Measurements from ENCODE around the gene PCNX4. TPM values are rescaled to one million over a fixed set of nuclear protein-coding genes. Genes with fewer than 3 reads are reported as not detected.

Gene PCNX4
- total RNA-seq, 2 experiments from 2014 or later = 49.1 to 54.4 TPM

DNA sequence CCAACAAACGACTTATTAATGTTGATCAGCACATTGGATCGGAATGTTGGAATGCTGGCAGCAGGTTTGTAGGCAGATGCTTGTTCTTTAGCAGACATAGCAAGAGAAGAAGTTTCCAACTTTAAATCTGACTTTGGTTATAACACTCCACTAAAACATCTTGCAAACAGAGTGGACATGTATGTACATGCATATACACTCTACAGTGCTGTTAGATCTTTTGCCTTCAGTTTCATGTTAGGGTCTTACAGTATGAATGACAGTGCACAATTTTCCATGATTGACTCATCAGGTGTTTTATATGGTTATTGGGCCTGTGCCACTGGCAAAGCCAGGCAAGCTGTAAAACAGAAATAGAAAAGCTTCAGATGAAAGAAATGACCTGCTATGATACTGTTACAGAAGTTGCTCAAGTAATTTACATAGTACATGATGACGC is 87.7 kb downstream of the PCNX4 start:
- ChIA-PET CTCF (ENCODE audit: unreplicated experiment) (no interaction called here), POLR2A (interaction anchor here (0.8 kb wide), 1 partner anchor 238 kb away, joined by 3 read pairs; no protein-coding TSS in a partner anchor)

DNA sequence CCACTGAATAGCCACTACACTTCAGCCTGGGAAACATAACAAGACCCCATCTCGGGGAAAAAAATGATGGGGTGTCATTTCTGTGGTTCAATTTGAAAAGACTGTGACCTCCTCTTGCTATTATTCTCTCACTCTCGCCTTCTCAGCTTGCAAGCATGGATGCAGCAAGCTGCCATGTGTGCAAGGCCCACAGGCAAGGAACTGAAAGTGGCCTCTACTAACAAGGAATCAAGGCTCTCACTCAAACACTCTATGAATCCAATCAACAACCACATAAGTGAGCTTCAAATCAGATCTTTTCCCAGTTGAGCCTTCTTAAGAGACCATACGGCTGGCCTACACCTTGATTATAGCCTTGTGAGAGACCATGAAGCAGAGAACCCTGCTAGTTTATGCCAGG is 91.4 kb downstream of the PCNX4 start:
- H3K9me2 ChIP-seq (ENCODE audit: insufficient read depth, low read length) = no peaks in the 10 kb centered on the region
- no peaks in the 10 kb centered on the region for H3K36me3 ChIP-seq (ENCODE audit: insufficient read depth, low read length)
- POLR2A ChIA-PET = interaction anchor here (0.6 to 6.5 kb wide), 19 partner anchors 11 to 381 kb away, joined by 3 to 44 read pairs (median 4); partner anchors contain the start of genes DHRS7 and PCNX4
- CTCF ChIA-PET (ENCODE audit: unreplicated experiment) = interaction anchor here (0.6 to 2.4 kb wide), 4 partner anchors 18 to 383 kb away, joined by 3 to 13 read pairs (median 3); partner anchors contain the start of gene DHRS7
- no peaks in the 10 kb centered on the region for H3K79me2 ChIP-seq (ENCODE audit: insufficient read depth, low read depth, low read length)
- peaks cover 31% of the 10 kb centered on the region for H3K4me1 ChIP-seq (ENCODE audit: insufficient read depth, low read length, poor library complexity, severe bottlenecking)
- intact Hi-C loops (cut with micrococcal nuclease; ENCODE audit: unreplicated experiment) = loop anchor here (2.0 to 10.0 kb wide), 3 partner anchors 241 to 698 kb away; partner anchors contain the start of genes JKAMP and L3HYPDH
- no peak overlapping the region for H3K27ac ChIP-seq (ENCODE audit: low read depth, low read length, poor library complexity, severe bottlenecking)
- peak; percentile 39 for DNase-seq (ENCODE audit: low spot score)
- peaks cover 15% of the 10 kb centered on the region; the same call in 1 of the 2 replicates for H3K9me3 ChIP-seq (ENCODE audit: low read length)
- BruUV-seq (replicated peaks) = no TSS peak
- H3K4me2 ChIP-seq (ENCODE audit: low read length) = peak overlapping the region; percentile 82
- TF ChIP-seq, protein P1, sequence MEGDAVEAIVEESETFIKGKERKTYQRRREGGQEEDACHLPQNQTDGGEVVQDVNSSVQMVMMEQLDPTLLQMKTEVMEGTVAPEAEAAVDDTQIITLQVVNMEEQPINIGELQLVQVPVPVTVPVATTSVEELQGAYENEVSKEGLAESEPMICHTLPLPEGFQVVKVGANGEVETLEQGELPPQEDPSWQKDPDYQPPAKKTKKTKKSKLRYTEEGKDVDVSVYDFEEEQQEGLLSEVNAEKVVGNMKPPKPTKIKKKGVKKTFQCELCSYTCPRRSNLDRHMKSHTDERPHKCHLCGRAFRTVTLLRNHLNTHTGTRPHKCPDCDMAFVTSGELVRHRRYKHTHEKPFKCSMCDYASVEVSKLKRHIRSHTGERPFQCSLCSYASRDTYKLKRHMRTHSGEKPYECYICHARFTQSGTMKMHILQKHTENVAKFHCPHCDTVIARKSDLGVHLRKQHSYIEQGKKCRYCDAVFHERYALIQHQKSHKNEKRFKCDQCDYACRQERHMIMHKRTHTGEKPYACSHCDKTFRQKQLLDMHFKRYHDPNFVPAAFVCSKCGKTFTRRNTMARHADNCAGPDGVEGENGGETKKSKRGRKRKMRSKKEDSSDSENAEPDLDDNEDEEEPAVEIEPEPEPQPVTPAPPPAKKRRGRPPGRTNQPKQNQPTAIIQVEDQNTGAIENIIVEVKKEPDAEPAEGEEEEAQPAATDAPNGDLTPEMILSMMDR (conservative IDR thresholded peaks at IDR 0.05; ENCODE audit: low read length) = no peak
- TF ChIP-seq EZH2phosphoT487 (IDR thresholded peaks at IDR 0.05; ENCODE audit: borderline replicate concordance, low read depth, low read length) = no peak
- H2AFZ ChIP-seq (ENCODE audit: low read length) = peak overlapping the region; percentile 99
- no peak overlapping the region for H3K4me3 ChIP-seq (ENCODE audit: low read depth, low read length, poor library complexity, severe bottlenecking)
- H4K20me1 ChIP-seq (ENCODE audit: insufficient read depth, low read length) = no peaks in the 10 kb centered on the region

More for the DNA sequence above, 87.7 kb downstream of the PCNX4 start:
- Histone ChIP-seq H3K4me1 (ENCODE audit: insufficient read depth, low read length, poor library complexity, severe bottlenecking) (peaks cover 15% of the 10 kb centered on the region), H3K9me2 (ENCODE audit: insufficient read depth, low read length) (no peaks in the 10 kb centered on the region), H3K4me2 (ENCODE audit: low read length) (no peak overlapping the region), H3K79me2 (ENCODE audit: insufficient read depth, low read depth, low read length) (no peaks in the 10 kb centered on the region), H2AFZ (ENCODE audit: low read length) (no peak overlapping the region), H4K20me1 (ENCODE audit: insufficient read depth, low read length) (no peaks in the 10 kb centered on the region), H3K27ac (ENCODE audit: low read depth, low read length, poor library complexity, severe bottlenecking) (no peak overlapping the region), H3K9me3 (ENCODE audit: low read length) (peaks cover 17% of the 10 kb centered on the region; the same call in 1 of the 2 replicates), H3K4me3 (ENCODE audit: low read depth, low read length, poor library complexity, severe bottlenecking) (no peak overlapping the region), H3K36me3 (ENCODE audit: insufficient read depth, low read length) (no peaks in the 10 kb centered on the region)
- BruUV-seq (replicated peaks) = no TSS peak
- no peak for DNase-seq (ENCODE audit: low spot score)
- TF ChIP-seq EZH2phosphoT487 (IDR thresholded peaks at IDR 0.05; ENCODE audit: borderline replicate concordance, low read depth, low read length) = no peak
- TF ChIP-seq, protein P1 (conservative IDR thresholded peaks at IDR 0.05; ENCODE audit: low read length) = no peak
- intact Hi-C loops (cut with micrococcal nuclease; ENCODE audit: unreplicated experiment) = no loop called here

DNA sequence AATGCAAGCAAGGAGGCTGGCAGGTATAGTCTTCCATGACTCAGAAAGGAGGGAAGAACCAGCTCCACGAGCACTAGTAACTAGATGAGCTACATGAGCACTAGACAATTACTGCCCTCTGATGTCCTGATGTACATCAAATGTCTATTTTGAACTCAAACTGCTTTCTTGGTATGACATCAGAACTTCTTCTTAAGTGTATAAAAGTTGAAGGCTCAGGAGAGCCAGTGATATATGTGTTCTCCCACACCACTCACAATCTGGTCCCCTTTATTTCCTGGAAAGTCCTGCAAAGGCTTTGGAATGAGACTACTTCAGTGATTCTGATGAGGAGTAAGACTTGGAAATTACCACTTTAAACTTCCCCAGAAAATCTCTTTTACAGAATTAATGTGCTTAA is 92.0 kb downstream of the PCNX4 start:
- peak overlapping the region; percentile 65 for H3K4me3 ChIP-seq (ENCODE audit: low read depth, low read length, poor library complexity, severe bottlenecking)
- peaks cover 35% of the 10 kb centered on the region for H3K4me1 ChIP-seq (ENCODE audit: insufficient read depth, low read length, poor library complexity, severe bottlenecking)
- H2AFZ ChIP-seq (ENCODE audit: low read length) = peak overlapping the region; percentile 99
- peak overlapping the region; percentile 23 for H3K27ac ChIP-seq (ENCODE audit: low read depth, low read length, poor library complexity, severe bottlenecking)
- ChIA-PET CTCF (ENCODE audit: unreplicated experiment) (interaction anchor here (0.6 to 2.4 kb wide), 5 partner anchors 19 to 382 kb away, joined by 3 to 13 read pairs (median 3); partner anchors contain the start of gene DHRS7), POLR2A (interaction anchor here (0.6 to 6.5 kb wide), 23 partner anchors 11 to 239 kb away, joined by 3 to 44 read pairs (median 4); partner anchors contain the start of genes DHRS7 and PCNX4)
- H3K79me2 ChIP-seq (ENCODE audit: insufficient read depth, low read depth, low read length) = no peaks in the 10 kb centered on the region
- no peak for TF ChIP-seq EZH2phosphoT487 (IDR thresholded peaks at IDR 0.05; ENCODE audit: borderline replicate concordance, low read depth, low read length)
- intact Hi-C loops (cut with micrococcal nuclease; ENCODE audit: unreplicated experiment) = loop anchor here (1.0 to 10.0 kb wide), 6 partner anchors 119 to 699 kb away; partner anchors contain the start of genes JKAMP and L3HYPDH
- no peaks in the 10 kb centered on the region for H3K36me3 ChIP-seq (ENCODE audit: insufficient read depth, low read length)
- DNase-seq (ENCODE audit: low spot score) = peak; percentile 58
- no TSS peak for BruUV-seq (replicated peaks)
- peaks cover 10% of the 10 kb centered on the region; the same call in 1 of the 2 replicates for H3K9me3 ChIP-seq (ENCODE audit: low read length)
- H3K9me2 ChIP-seq (ENCODE audit: insufficient read depth, low read length) = no peaks in the 10 kb centered on the region
- H3K4me2 ChIP-seq (ENCODE audit: low read length) = peak overlapping the region; percentile 82
- H4K20me1 ChIP-seq (ENCODE audit: insufficient read depth, low read length) = no peaks in the 10 kb centered on the region

Measured in OCI-LY7 (cell line).